Uterus (tissue), 2 donors: ENCODE results near the gene CLDN24.

ENCODE experiments used
- CTCF ChIP-seq, 4 experiments: fragments of 200-600 bp in 2 of 4; fragments of 450-650 bp in 2 of 4; sonication (generic) in 2 of 4; IDR thresholded peaks; one replicate each; pipeline ENCODE4 v1.5.1; 2016 to 2019; ENCODE audit warnings: antibody characterized with exemption in 4 of 4, mild to moderate bottlenecking in 2 of 4, moderate library complexity in 1 of 4
- POLR2A ChIP-seq, 2 donors: fragments of 450-650 bp; IDR thresholded peaks; one replicate each; pipeline ENCODE4 v1.6.1; 2016; ENCODE audit warnings: antibody characterized with exemption in 2 of 2, mild to moderate bottlenecking in 1 of 2, moderate library complexity in 1 of 2

DNA sequence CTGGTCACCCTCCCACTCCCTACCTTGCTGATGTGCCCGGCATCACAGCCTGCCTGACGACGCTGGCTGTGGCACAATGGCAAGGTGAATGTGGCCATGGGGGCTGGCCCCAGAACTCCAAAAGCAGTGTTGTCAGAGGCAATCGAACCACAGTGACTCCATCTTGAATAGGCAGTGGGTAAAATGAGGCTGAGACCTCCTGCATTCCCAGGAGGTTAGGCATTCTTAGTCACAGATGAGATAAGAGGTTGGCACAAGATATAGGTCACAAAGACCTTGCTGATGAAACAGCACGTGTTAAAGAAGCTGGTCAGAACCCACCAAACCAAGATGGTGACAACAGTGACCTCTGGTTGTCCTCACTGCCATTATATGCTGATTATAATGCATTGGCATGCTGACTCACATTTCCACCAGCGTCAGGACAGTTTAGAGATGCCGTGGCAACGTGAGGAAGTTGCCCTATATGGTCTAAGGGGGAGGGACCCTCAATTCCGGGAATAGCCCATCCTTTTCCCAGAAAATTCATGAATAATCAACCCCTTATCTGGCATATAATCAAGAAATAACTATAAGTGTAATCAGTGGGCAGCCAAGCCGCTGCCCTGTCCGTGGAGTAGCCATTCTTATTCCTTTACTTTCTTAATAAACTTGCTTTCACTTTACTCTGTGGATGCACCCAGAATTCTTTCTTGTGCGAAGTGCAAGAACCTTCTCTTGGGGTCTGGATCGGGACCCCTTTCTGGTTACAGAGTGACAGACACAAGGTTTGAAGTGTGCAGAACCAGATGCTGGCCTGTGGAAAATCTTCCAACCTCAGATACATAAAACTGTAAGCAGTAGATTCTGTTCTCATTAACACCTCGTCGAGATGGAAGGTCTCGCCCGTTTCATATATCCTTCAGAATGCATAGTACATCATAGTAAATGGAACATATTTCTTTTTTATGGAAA lies 26.8 kb upstream of the CLDN24 start:
- TF ChIP-seq POLR2A (IDR thresholded peaks at IDR 0.05) (no peak), CTCF (IDR thresholded peaks at IDR 0.05) (no peak)
